Measurements from ENCODE around the gene HIBADH. TPM values are rescaled to one million over a fixed set of nuclear protein-coding genes. Genes with fewer than 3 reads are reported as not detected.

HIBADH gene
- total and polyA plus RNA-seq, 12 donors = 24.7 to 94.0 (median 77.7) TPM

DNA sequence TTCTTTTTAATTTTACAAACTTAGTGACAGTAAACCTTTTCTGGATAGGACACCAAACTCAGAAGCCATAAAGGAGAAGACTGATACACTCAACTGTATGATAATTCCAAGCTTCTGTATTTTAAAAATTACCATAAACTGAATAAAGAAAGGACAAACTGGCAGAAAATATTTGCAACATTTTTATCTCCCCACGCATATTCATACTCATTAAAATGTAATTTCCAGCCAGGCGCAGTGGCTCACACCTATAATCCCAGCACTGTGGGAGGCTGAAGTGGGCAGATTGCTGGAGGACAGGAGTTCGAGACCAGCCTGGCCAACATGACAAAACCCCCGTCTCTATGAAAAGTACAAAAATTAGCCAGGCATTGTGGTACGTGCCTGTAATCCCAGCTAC lies 67.7 kb downstream of the HIBADH start:
- 95 to 98% methylated on average over 5 of the region's 5 CpGs for WGBS, 2 donors
- Histone ChIP-seq H3K9me3 (no peaks in the 10 kb centered on the region), H3K4me3 (no peak overlapping the region), H3K27me3 (no peaks in the 10 kb centered on the region), H3K36me3 (peaks cover 0 to 15% (median 0%) of the 10 kb centered on the region in 9 donors), H3K27ac (no peak overlapping the region), H3K4me1 (no peaks in the 10 kb centered on the region)
- ATAC-seq (no peak), DNase-seq (no peak)
- no peak for TF ChIP-seq CTCF (IDR thresholded peaks at IDR 0.05)
- intact Hi-C loops (cut with DNase I) = no loop called here

DNA sequence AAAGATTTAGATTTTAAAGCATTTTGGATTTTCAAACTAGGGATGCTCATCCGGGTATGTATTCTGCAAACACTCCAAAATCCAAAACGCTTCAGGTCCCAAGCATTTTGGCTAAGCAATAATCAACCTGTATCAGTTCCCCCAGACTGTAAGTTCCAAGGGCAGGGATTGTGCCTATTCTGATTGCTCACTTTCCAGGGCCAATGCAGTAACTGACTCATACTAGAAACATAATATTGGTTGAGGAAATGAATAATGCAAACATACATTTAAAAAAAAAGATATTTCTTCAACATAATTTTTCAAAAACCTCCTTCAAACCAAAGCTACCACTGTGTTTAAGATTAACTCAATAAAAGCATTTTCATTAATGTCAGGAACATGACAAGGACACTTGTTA lies 69.5 kb downstream of the HIBADH start:
- no peak overlapping the region for H3K27ac ChIP-seq
- DNase-seq = no peak
- 94 to 99% methylated on average over 2 of the region's 2 CpGs for WGBS, 2 donors
- intact Hi-C loops (cut with DNase I) = no loop called here
- ATAC-seq = no peak
- no peaks in the 10 kb centered on the region for H3K4me1 ChIP-seq
- no peaks in the 10 kb centered on the region for H3K9me3 ChIP-seq
- TF ChIP-seq CTCF (IDR thresholded peaks at IDR 0.05) = no peak
- H3K36me3 ChIP-seq = peaks cover 0 to 18% (median 0%) of the 10 kb centered on the region in 9 donors
- no peaks in the 10 kb centered on the region for H3K27me3 ChIP-seq
- no peak overlapping the region for H3K4me3 ChIP-seq

GRCh38 chr7:27590416-27590815 lies 72.3 kb downstream of the HIBADH start:
- ATAC-seq (no peak), DNase-seq (no peak)
- intact Hi-C loops (cut with DNase I) = no loop called here
- WGBS, 2 donors = 0 to 61% methylated on average over 1 of the region's 1 CpG
- Histone ChIP-seq H3K4me3 (no peak overlapping the region), H3K27me3 (no peaks in the 10 kb centered on the region), H3K4me1 (no peaks in the 10 kb centered on the region), H3K27ac (no peak overlapping the region), H3K9me3 (no peaks in the 10 kb centered on the region), H3K36me3 (peaks cover 0 to 16% (median 0%) of the 10 kb centered on the region in 9 donors)
- no peak for TF ChIP-seq CTCF (IDR thresholded peaks at IDR 0.05)

DNA sequence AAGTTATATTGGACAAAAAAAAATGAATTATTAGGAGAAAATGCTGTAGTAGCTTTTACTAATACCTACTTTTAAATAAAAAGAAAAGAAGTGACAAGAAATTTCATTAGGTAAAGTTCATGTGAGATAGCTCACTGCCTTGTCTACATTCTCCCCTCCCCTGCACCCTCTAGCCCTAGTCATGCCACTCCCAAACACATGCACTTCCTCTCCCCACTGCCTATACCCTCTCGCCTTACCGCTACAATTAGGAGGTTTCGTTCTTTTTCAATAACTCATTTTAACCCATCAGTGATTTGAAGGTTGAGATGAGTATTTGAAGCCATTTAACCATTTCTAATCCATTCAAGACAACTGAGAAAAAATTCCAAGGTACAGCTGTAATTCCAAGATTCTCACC lies 75.3 kb downstream of the HIBADH start:
- TF ChIP-seq CTCF (IDR thresholded peaks at IDR 0.05) = no peak
- no peak for DNase-seq
- H3K4me3 ChIP-seq = no peak overlapping the region
- H3K9me3 ChIP-seq = no peaks in the 10 kb centered on the region
- intact Hi-C loops (cut with DNase I) = loop anchor here in 1 of 10 donors (10.0 kb wide), 1 partner anchor 383 kb away; the partner anchor contains the start of gene HOXA13
- peaks cover 0 to 6% (median 0%) of the 10 kb centered on the region in 9 donors for H3K36me3 ChIP-seq
- WGBS, 2 donors = 94 to 98% methylated on average over 3 of the region's 3 CpGs
- no peak overlapping the region for H3K27ac ChIP-seq
- no peak for ATAC-seq
- H3K27me3 ChIP-seq = no peaks in the 10 kb centered on the region
- no peaks in the 10 kb centered on the region for H3K4me1 ChIP-seq

All from heart right ventricle (tissue), 16 donors.